HepG2 (cell line): ENCODE measurements around the gene HK2. TPM values are rescaled to one million over a fixed set of nuclear protein-coding genes. Genes with fewer than 3 reads are reported as not detected.

Experiments
- ATF7-NPFF ChIP-seq: sonication (generic); formaldehyde crosslinking; IDR thresholded peaks from 2 replicates; pipeline ENCODE4 v1.8.1; 2023; ENCODE audit warnings: mild to moderate bottlenecking, low read depth, missing genetic modification reagents, moderate library complexity
- CENPX ChIP-seq: sonication (generic); formaldehyde crosslinking; IDR thresholded peaks from 2 replicates; pipeline ENCODE4 v1.9.0; 2021; ENCODE audit warnings: mild to moderate bottlenecking, missing genetic modification reagents, moderate library complexity
- ELF4 ChIP-seq: sonication (generic); formaldehyde crosslinking; IDR thresholded peaks from 2 replicates; pipeline ENCODE4 v1.5.0; 2020; ENCODE audit warnings: missing genetic modification reagents, mild to moderate bottlenecking, moderate library complexity, borderline replicate concordance
- GATAD1 ChIP-seq: IDR thresholded peaks from 2 replicates; pipeline ENCODE4 v1.6.1; 2016; ENCODE audit warnings: missing genetic modification reagents, missing compliant biosample characterization
- KDM3A ChIP-seq: IDR thresholded peaks from 2 replicates; pipeline ENCODE4 v1.6.1; 2018; ENCODE audit warnings: low read depth, missing compliant biosample characterization
- KDM6A ChIP-seq: IDR thresholded peaks from 2 replicates; pipeline ENCODE4 v1.6.1; 2016; ENCODE audit warnings: low read depth
- KLF11 ChIP-seq: IDR thresholded peaks from 2 replicates; pipeline ENCODE4 v1.6.1; 2016; ENCODE audit warnings: missing compliant biosample characterization
- NFRKB ChIP-seq: fragments of 450-650 bp; IDR thresholded peaks from 2 replicates; pipeline ENCODE4 v1.6.1; 2017
- NFYB ChIP-seq: sonication (generic); formaldehyde crosslinking; IDR thresholded peaks from 2 replicates; pipeline ENCODE4 v1.4.0; 2020; ENCODE audit warnings: missing genetic modification reagents
- PHB2 ChIP-seq: fragments of 450-650 bp; IDR thresholded peaks from 2 replicates; pipeline ENCODE4 v1.6.1; 2018; ENCODE audit not compliant: partially characterized antibody
- PHF5A ChIP-seq: IDR thresholded peaks from one replicate; pipeline ENCODE4 v1.6.1; 2018; ENCODE audit warnings: low read depth, missing genetic modification reagents; ENCODE audit not compliant: unreplicated experiment
- POGZ ChIP-seq: sonication (generic); formaldehyde crosslinking; IDR thresholded peaks from 2 replicates; pipeline ENCODE4 v1.4.0; 2020; ENCODE audit warnings: mild to moderate bottlenecking, missing genetic modification reagents
- PRMT3 ChIP-seq: sonication (generic); formaldehyde crosslinking; IDR thresholded peaks from 2 replicates; pipeline ENCODE4 v1.8.1; 2022; ENCODE audit warnings: low read depth, mild to moderate bottlenecking, moderate library complexity, missing genetic modification reagents, borderline replicate concordance
- RORA ChIP-seq: sonication (generic); formaldehyde crosslinking; IDR thresholded peaks from 2 replicates; pipeline ENCODE4 v1.5.0; 2020; ENCODE audit warnings: mild to moderate bottlenecking, missing genetic modification reagents, moderate library complexity
- SMARCC2 ChIP-seq: fragments of 450-650 bp; IDR thresholded peaks from 2 replicates; pipeline ENCODE4 v1.6.1; 2017; ENCODE audit warnings: antibody characterized with exemption, mild to moderate bottlenecking
- SMC3 ChIP-seq: IDR thresholded peaks from 2 replicates; pipeline ENCODE4 v1.6.1; 2011; ENCODE audit warnings: low read length, improper control_type of control experiment
- SRSF1 ChIP-seq: fragments of 200-400 bp; formaldehyde crosslinking; optimal IDR thresholded peaks from 2 replicates; pipeline ENCODE3; 2017; ENCODE audit warnings: mild to moderate bottlenecking, low read depth, low read length, moderate library complexity
- TCF7 ChIP-seq: sonication (generic); IDR thresholded peaks from 2 replicates; pipeline ENCODE4 v1.6.1; 2016; ENCODE audit warnings: antibody characterized with exemption, low read depth
- TOE1 ChIP-seq: sonication (generic); formaldehyde crosslinking; IDR thresholded peaks from 2 replicates; pipeline ENCODE4 v1.4.0; 2020; ENCODE audit warnings: mild to moderate bottlenecking, missing genetic modification reagents
- ZFP36 ChIP-seq: fragments of 150-350 bp; IDR thresholded peaks from 2 replicates; pipeline ENCODE4 v1.6.1; 2018; ENCODE audit warnings: borderline replicate concordance, low read length, low read depth; ENCODE audit not compliant: partially characterized antibody
- ZNF468 ChIP-seq: sonication (generic); formaldehyde crosslinking; IDR thresholded peaks from 2 replicates; pipeline ENCODE4 v1.8.0; 2022; ENCODE audit warnings: mild to moderate bottlenecking, moderate library complexity, missing genetic modification reagents
- ZNF543 ChIP-seq: sonication (generic); formaldehyde crosslinking; IDR thresholded peaks from 2 replicates; pipeline ENCODE4 v1.4.0; 2020; ENCODE audit warnings: mild to moderate bottlenecking, missing genetic modification reagents
- ZNF616 ChIP-seq: sonication (generic); formaldehyde crosslinking; IDR thresholded peaks from 2 replicates; pipeline ENCODE4 v1.5.0; 2020; ENCODE audit warnings: low read depth, mild to moderate bottlenecking, missing genetic modification reagents
- ZNF878 ChIP-seq: sonication (generic); formaldehyde crosslinking; IDR thresholded peaks from 2 replicates; pipeline ENCODE4 v1.8.1; 2023; ENCODE audit warnings: mild to moderate bottlenecking, missing genetic modification reagents, moderate library complexity
- polyA plus RNA-seq, 8 experiments: library from polyadenylated mRNA; depleted of rRNA in 3 of 8; stranded (reverse) in 7 of 8; unstranded in 1 of 8; fragments of >200 nt; fragmentation: Illumina TruSeq in 4 of 8; extraction: Trizol in 4 of 8; gene quantifications; 2 replicates each; pipeline versions ENCODE4 v1.2.1 to v1.2.3, GENCODE V29; 2011 to 2016; ENCODE audit warnings: low read depth in 4 of 8, missing spikeins in 1 of 8, mixed read lengths in 1 of 8; ENCODE audit not compliant: insufficient read depth in 1 of 8
- total RNA-seq, 5 experiments: library from RNA; depleted of rRNA; stranded (reverse); fragments of >200 nt; fragmentation: Illumina TruSeq; extraction: Trizol; gene quantifications; 2 replicates each; pipeline ENCODE4 v1.2.3, GENCODE V29; 2016; ENCODE audit warnings: low read depth in 1 of 5
- TF ChIP-seq, protein P1 (sequence below): sonication (generic); formaldehyde crosslinking; IDR thresholded peaks from 2 replicates; pipeline ENCODE4 v1.5.0; 2020; ENCODE audit warnings: missing genetic modification reagents
- TF ChIP-seq, protein P2 (sequence below): sonication (generic); formaldehyde crosslinking; conservative IDR thresholded peaks from 2 replicates; pipeline ENCODE4 v1.8.1; 2023; ENCODE audit warnings: missing genetic modification reagents
- TF ChIP-seq, protein P3 (sequence below): sonication (generic); formaldehyde crosslinking; IDR thresholded peaks from 2 replicates; pipeline ENCODE4 v1.5.0; 2020; ENCODE audit warnings: mild to moderate bottlenecking, missing genetic modification reagents, moderate library complexity

Gene HK2
- total and polyA plus RNA-seq, 2 of the 13 experiments (the other 11 are each of a cell fraction or from before 2014, with no cell fraction given) = 13.2 to 101 TPM

DNA sequence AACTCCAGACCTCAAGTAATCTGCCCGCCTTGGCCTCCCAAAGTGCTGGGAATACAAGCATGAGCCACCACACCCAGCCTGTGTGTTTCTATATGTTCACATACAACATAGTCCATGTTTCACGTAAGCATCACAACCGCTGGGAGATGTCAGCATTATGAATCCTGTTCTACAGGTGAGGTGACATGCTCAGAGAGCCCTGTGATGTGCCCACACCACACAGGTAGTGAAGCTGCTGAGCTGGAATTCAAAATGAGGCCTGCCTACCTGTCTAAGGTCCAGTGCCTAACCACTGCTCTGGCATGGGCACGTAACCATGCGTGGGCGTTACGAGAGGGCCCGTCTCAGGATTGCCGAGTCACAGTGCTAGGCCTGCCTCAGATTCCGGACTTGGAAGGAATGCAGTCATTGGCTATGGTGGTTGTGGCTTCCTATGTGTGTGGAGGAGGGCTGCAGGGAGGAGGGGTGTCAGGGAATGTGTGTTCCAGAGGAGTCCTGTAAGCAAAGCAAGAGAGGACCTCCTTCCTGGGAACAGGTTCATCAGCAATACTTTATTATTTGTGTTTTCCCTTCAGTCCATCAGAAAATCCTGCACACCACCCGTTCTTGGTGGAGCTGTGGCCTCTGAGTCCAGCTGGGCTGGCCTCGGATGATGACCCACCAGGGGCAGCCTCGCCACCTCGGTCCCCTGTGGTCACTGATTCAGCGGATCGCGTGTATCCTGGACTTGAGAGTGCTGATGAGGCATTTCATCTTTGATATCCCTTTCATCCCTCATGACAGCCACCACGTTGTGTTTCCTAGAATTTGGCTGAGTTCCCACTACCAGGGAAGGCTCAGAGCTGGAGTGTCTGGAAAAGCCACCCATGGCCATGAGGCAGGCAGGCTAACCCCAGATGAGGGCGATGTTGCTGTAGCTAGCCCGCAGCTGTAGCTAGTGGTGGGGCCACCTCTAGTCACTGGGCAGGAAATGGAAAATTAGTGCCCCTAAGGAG is 31.1 kb downstream of the HK2 start (continued):
- TF ChIP-seq ZNF878 (CRISPR knock-in tag) = no peak
- TF ChIP-seq SMARCC2 = no peak
- TF ChIP-seq, protein P1, sequence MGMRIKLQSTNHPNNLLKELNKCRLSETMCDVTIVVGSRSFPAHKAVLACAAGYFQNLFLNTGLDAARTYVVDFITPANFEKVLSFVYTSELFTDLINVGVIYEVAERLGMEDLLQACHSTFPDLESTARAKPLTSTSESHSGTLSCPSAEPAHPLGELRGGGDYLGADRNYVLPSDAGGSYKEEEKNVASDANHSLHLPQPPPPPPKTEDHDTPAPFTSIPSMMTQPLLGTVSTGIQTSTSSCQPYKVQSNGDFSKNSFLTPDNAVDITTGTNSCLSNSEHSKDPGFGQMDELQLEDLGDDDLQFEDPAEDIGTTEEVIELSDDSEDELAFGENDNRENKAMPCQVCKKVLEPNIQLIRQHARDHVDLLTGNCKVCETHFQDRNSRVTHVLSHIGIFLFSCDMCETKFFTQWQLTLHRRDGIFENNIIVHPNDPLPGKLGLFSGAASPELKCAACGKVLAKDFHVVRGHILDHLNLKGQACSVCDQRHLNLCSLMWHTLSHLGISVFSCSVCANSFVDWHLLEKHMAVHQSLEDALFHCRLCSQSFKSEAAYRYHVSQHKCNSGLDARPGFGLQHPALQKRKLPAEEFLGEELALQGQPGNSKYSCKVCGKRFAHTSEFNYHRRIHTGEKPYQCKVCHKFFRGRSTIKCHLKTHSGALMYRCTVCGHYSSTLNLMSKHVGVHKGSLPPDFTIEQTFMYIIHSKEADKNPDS (CRISPR knock-in tag) = 0 out of 2 replicates have a peak, but pooled peaks have one; percentile 24
- no peak for TF ChIP-seq KDM3A (CRISPR knock-in tag)
- TF ChIP-seq CENPX (CRISPR knock-in tag) = no peak
- no peak for TF ChIP-seq SRSF1
- TF ChIP-seq ZNF468 = no peak
- TF ChIP-seq, protein P2, sequence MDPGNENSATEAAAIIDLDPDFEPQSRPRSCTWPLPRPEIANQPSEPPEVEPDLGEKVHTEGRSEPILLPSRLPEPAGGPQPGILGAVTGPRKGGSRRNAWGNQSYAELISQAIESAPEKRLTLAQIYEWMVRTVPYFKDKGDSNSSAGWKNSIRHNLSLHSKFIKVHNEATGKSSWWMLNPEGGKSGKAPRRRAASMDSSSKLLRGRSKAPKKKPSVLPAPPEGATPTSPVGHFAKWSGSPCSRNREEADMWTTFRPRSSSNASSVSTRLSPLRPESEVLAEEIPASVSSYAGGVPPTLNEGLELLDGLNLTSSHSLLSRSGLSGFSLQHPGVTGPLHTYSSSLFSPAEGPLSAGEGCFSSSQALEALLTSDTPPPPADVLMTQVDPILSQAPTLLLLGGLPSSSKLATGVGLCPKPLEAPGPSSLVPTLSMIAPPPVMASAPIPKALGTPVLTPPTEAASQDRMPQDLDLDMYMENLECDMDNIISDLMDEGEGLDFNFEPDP (CRISPR knock-in tag) = 0 out of 2 replicates have a peak, but pooled peaks have one; percentile 44
- no peak for TF ChIP-seq TCF7
- TF ChIP-seq PHB2 = no peak
- no peak for TF ChIP-seq NFRKB
- no peak for TF ChIP-seq PHF5A
- TF ChIP-seq ELF4 (CRISPR knock-in tag) = no peak
- no peak for TF ChIP-seq ATF7-NPFF (CRISPR knock-in tag)
- no peak for TF ChIP-seq PRMT3 (CRISPR knock-in tag)
- no peak for TF ChIP-seq ZFP36
- no peak for TF ChIP-seq KLF11 (CRISPR knock-in tag)
- no peak for TF ChIP-seq TOE1 (CRISPR knock-in tag)
- TF ChIP-seq, protein P3, sequence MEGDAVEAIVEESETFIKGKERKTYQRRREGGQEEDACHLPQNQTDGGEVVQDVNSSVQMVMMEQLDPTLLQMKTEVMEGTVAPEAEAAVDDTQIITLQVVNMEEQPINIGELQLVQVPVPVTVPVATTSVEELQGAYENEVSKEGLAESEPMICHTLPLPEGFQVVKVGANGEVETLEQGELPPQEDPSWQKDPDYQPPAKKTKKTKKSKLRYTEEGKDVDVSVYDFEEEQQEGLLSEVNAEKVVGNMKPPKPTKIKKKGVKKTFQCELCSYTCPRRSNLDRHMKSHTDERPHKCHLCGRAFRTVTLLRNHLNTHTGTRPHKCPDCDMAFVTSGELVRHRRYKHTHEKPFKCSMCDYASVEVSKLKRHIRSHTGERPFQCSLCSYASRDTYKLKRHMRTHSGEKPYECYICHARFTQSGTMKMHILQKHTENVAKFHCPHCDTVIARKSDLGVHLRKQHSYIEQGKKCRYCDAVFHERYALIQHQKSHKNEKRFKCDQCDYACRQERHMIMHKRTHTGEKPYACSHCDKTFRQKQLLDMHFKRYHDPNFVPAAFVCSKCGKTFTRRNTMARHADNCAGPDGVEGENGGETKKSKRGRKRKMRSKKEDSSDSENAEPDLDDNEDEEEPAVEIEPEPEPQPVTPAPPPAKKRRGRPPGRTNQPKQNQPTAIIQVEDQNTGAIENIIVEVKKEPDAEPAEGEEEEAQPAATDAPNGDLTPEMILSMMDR (CRISPR knock-in tag) = peak; percentile 54
- no peak for TF ChIP-seq SMC3
- no peak for TF ChIP-seq POGZ (CRISPR knock-in tag)
- TF ChIP-seq RORA (CRISPR knock-in tag) = no peak
- no peak for TF ChIP-seq ZNF616 (CRISPR knock-in tag)
- TF ChIP-seq ZNF543 (CRISPR knock-in tag) = no peak
- TF ChIP-seq KDM6A (CRISPR knock-in tag) = no peak
- no peak for TF ChIP-seq GATAD1 (CRISPR knock-in tag)
- no peak for TF ChIP-seq NFYB (CRISPR knock-in tag)
